SU-DHL-6 (cell line): ENCODE results near the gene AP1S1.
"Not testable (repeated sequence)": the region's sequence is repeated elsewhere in the genome, so short reads cannot be mapped to it uniquely, and the experiment has no call there.

ENCODE experiments used
- H2AFZ ChIP-seq: fragments of 200-600 bp; sonication (generic); 2 replicates; pipeline ENCODE4 v1.6.1; 2014; ENCODE audit warnings: low read depth, mild to moderate bottlenecking, moderate library complexity, mixed read lengths, antibody characterized with exemption, low read length; ENCODE audit not compliant: severe bottlenecking
- H3F3A ChIP-seq: fragments of 200-600 bp; shearing (Covaris generic); 2 replicates; pipeline ENCODE4 v1.6.0; 2016; ENCODE audit warnings: antibody characterized with exemption, mild to moderate bottlenecking; ENCODE audit not compliant: insufficient read depth
- H3K27ac ChIP-seq: fragments of 200-600 bp; sonication (generic); 2 replicates; pipeline ENCODE4 v1.5.1; 2016; ENCODE audit warnings: low read depth, mild to moderate bottlenecking, low read length, moderate library complexity, mixed read lengths
- H3K27me3 ChIP-seq: fragments of 200-600 bp; sonication (generic), shearing (Covaris generic); 2 replicates; pipeline ENCODE4 v1.6.0; 2014; ENCODE audit warnings: mild to moderate bottlenecking, low read length
- H3K36me3 ChIP-seq: fragments of 200-600 bp; sonication (generic); 2 replicates; pipeline ENCODE4 v1.6.1; 2014; ENCODE audit warnings: mild to moderate bottlenecking, low read length, mixed read lengths
- H3K4me2 ChIP-seq: fragments of 300-600, 200-600 bp; shearing (Covaris generic), sonication (generic); 2 replicates; pipeline ENCODE4 v1.6.0; 2014; ENCODE audit warnings: low read length, low read depth, mild to moderate bottlenecking; ENCODE audit not compliant: poor library complexity, severe bottlenecking
- H3K4me3 ChIP-seq: fragments of 200-600 bp; sonication (generic); 2 replicates; pipeline ENCODE4 v1.5.1; 2014; ENCODE audit warnings: antibody characterized with exemption, low read length, mild to moderate bottlenecking, mixed read lengths; ENCODE audit not compliant: insufficient read depth, poor library complexity, severe bottlenecking
- H3K79me2 ChIP-seq: fragments of 200-600 bp; sonication (generic); 2 replicates; pipeline ENCODE4 v1.6.1; 2014; ENCODE audit warnings: mild to moderate bottlenecking, low read length, moderate library complexity; ENCODE audit not compliant: insufficient read depth
- H3K9ac ChIP-seq: fragments of 200-600 bp; sonication (generic); 2 replicates; pipeline ENCODE4 v1.7.0; 2014; ENCODE audit warnings: mild to moderate bottlenecking, low read length
- H3K9me2 ChIP-seq: fragments of 200-600 bp; sonication (generic); replicated peaks from 2 replicates; pipeline ENCODE4 v1.6.1; 2014; ENCODE audit warnings: low read length; ENCODE audit not compliant: insufficient read depth
- H3K9me3 ChIP-seq: fragments of 200-600 bp; sonication (generic); 2 replicates; pipeline ENCODE4 v1.6.1; 2014; ENCODE audit warnings: low read length, mixed read lengths; ENCODE audit not compliant: insufficient read depth
- H4K20me1 ChIP-seq: fragments of 200-600 bp; sonication (generic); 2 replicates; pipeline ENCODE4 v1.6.1; 2014; ENCODE audit warnings: low read depth, mild to moderate bottlenecking, antibody characterized with exemption, low read length, moderate library complexity, mixed read lengths
- EZH2phosphoT487 ChIP-seq: fragments of 200-600 bp; sonication (generic), shearing (Covaris generic); conservative IDR thresholded peaks from 2 replicates; pipeline ENCODE4 v1.6.1; 2018; ENCODE audit warnings: mild to moderate bottlenecking, antibody characterized with exemption, low read length, moderate library complexity, mixed read lengths
- TF ChIP-seq, protein P1 (sequence below): fragments of 200-600 bp; sonication (generic); IDR thresholded peaks from one replicate; pipeline ENCODE4 v1.5.1; 2017; ENCODE audit warnings: antibody characterized with exemption, mild to moderate bottlenecking, low read length, moderate library complexity; ENCODE audit not compliant: insufficient read depth, poor library complexity, severe bottlenecking

Gene AP1S1

DNA sequence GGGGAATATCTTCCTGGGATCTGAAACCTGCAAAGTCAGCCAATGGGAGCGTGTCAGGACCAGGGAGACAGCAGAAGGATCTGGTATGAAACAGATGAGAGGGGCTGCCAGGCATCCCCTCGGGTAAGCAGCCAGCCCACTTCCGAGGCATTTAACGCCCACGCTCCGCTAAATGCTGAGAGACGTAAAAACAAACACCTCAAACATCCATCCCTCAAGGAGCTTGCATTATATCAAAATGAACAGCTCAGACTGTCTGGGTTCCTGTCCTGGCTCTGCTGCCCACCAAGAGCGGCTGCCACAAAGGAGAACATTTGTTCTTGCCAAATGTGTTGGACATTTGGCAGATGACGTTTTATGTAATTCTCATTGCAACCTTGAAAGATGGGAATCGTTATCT, 34.4 kb upstream of the AP1S1 start:
- Histone ChIP-seq H3K36me3 (no peaks in the 10 kb centered on the region), H3K9me3 (no peaks in the 10 kb centered on the region), H3K27me3 (no peaks in the 10 kb centered on the region), H3F3A (no peaks in the 10 kb centered on the region), H3K27ac (no peak overlapping the region), H3K4me2 (no peak overlapping the region), H2AFZ (no peak overlapping the region), H3K4me3 (no peak overlapping the region), H4K20me1 (no peaks in the 10 kb centered on the region), H3K9ac (no peak overlapping the region), H3K9me2 (no peaks in the 10 kb centered on the region), H3K79me2 (no peaks in the 10 kb centered on the region)
- TF ChIP-seq EZH2phosphoT487 = no peak
- TF ChIP-seq, protein P1, sequence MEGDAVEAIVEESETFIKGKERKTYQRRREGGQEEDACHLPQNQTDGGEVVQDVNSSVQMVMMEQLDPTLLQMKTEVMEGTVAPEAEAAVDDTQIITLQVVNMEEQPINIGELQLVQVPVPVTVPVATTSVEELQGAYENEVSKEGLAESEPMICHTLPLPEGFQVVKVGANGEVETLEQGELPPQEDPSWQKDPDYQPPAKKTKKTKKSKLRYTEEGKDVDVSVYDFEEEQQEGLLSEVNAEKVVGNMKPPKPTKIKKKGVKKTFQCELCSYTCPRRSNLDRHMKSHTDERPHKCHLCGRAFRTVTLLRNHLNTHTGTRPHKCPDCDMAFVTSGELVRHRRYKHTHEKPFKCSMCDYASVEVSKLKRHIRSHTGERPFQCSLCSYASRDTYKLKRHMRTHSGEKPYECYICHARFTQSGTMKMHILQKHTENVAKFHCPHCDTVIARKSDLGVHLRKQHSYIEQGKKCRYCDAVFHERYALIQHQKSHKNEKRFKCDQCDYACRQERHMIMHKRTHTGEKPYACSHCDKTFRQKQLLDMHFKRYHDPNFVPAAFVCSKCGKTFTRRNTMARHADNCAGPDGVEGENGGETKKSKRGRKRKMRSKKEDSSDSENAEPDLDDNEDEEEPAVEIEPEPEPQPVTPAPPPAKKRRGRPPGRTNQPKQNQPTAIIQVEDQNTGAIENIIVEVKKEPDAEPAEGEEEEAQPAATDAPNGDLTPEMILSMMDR = no peak

GRCh38 chr7:101120315-101120714, 34.0 kb upstream of the AP1S1 start:
- H3K27ac ChIP-seq = no peak overlapping the region
- TF ChIP-seq, protein P1 = no peak
- TF ChIP-seq EZH2phosphoT487 = no peak
- no peaks in the 10 kb centered on the region for H4K20me1 ChIP-seq

DNA sequence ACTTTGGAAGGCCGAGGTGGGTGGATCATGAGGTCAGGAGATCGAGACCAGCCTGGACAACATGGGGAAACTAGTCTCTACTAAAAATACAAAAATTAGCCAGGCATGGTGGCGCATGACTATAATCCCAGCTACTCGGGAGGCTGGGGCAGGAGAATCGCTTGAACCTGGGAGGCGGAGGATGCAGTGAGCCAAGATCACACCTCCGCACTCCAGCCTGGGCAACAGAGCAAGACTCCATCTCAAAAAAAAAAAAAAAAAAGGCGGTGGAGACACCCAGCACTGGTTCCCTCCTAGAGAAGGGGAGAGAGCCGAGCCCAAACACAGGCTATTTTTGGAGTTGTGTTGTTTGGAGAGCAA, 32.7 kb upstream of the AP1S1 start:
- H3K27ac ChIP-seq, H3K4me2 ChIP-seq, H3K9ac ChIP-seq, H3K79me2 ChIP-seq, H4K20me1 ChIP-seq, H3K9me3 ChIP-seq, H3K9me2 ChIP-seq, H3K4me3 ChIP-seq, H2AFZ ChIP-seq, H3F3A ChIP-seq, H3K27me3 ChIP-seq, H3K36me3 ChIP-seq: not testable (repeated sequence)

More at GRCh38 chr7:101120315-101120714, 34.0 kb upstream of the AP1S1 start:
- Histone ChIP-seq H3K27me3 (no peaks in the 10 kb centered on the region), H3K4me3 (no peak overlapping the region), H3K79me2 (no peaks in the 10 kb centered on the region), H3K4me2 (no peak overlapping the region), H3K9me2 (no peaks in the 10 kb centered on the region), H3K36me3 (no peaks in the 10 kb centered on the region), H3F3A (no peaks in the 10 kb centered on the region), H3K9me3 (no peaks in the 10 kb centered on the region), H2AFZ (no peak overlapping the region), H3K9ac (no peak overlapping the region)

DNA sequence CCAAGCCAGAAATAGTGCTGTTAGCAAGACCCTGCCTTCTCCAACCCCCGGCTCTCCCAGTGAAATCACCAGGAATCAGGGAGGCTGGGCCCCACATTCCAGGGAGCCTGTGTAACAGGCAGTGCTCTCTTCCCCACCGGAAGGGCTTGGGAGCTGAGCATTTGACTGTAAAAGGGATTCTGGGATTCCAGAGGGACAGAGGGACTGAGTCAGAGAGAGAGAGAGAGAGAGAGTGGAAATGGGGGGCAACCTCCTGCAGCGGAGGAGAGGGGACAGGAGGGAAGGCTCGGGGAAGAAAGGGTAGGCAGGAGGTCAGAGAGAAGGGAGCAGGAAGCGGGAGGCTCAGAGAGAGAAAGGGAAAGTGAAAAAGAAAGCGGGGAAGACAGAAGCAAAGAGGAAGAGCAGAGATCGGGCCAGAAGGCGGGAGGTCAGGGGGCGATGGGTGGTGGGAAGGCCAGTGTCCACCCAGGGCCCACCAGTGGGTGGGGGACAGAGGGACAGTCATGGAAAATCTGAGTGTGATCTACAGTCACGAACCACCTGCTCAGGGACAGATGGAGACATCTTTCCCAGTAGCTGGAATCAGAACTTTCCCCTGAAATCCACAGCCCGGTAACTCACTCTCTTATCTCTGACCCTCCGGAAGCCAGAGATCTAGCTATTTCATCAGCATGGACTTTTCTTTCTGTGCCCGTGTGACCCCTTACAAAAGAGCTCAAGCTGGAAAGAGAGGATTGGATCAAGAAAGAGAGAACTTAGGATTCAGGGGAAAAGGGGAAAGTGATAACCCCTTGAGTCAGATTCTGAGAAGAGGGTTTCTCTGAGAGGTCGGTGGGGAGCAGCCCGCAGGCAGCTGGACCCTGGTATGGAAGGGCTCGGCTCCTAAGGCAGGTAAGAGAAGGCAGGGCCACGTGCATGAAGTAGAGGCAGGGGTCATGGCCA, 32.0 kb upstream of the AP1S1 start:
- Histone ChIP-seq H3K79me2 (no peaks in the 10 kb centered on the region), H4K20me1 (no peaks in the 10 kb centered on the region), H3K27ac (no peak overlapping the region), H2AFZ (no peak overlapping the region), H3K9me2 (no peaks in the 10 kb centered on the region), H3K4me3 (no peak overlapping the region), H3K9me3 (no peaks in the 10 kb centered on the region), H3F3A (no peaks in the 10 kb centered on the region), H3K27me3 (no peaks in the 10 kb centered on the region), H3K9ac (no peak overlapping the region), H3K36me3 (no peaks in the 10 kb centered on the region), H3K4me2 (no peak overlapping the region)
- TF ChIP-seq, protein P1 = no peak
- no peak for TF ChIP-seq EZH2phosphoT487
